Gastrocnemius medialis (tissue), 4 donors: Measurements from ENCODE around the gene HMCN1. TPM values are rescaled to one million over a fixed set of nuclear protein-coding genes. Genes with fewer than 3 reads are reported as not detected.

Experiments
- ATAC-seq, 2 donors: fragments of 150-250 bp; one replicate each; pipeline ENCODE4 v1.9.1; 2016
- DNase-seq, 2 donors: peaks; one replicate each; pipeline ENCODE4 v3.0.0-alpha.2; 2019
- H3K27ac ChIP-seq, 4 donors: fragments of 200-600 bp; sonication (generic); 1 replicate in 1 of 4; 2 replicates in 3 of 4; pipeline ENCODE4 v1.5.1; 2016 to 2018; ENCODE audit warnings: mild to moderate bottlenecking in 2 of 4, moderate library complexity in 1 of 4
- H3K27me3 ChIP-seq, 3 donors: fragments of 200-600 bp; sonication (generic) in 2 of 3; 1 replicate in 1 of 3; 2 replicates in 2 of 3; pipeline versions ENCODE4 v1.5.1 to v1.6.0; 2016 to 2019; ENCODE audit warnings: mild to moderate bottlenecking in 1 of 3, moderate library complexity in 1 of 3
- H3K36me3 ChIP-seq, 2 donors: fragments of 200-600 bp; sonication (generic) in 1 of 2; one replicate each; pipeline ENCODE4 v1.5.1; 2017 to 2018
- H3K4me1 ChIP-seq, 2 donors: fragments of 200-600 bp; sonication (generic) in 1 of 2; one replicate each; pipeline ENCODE4 v1.5.1; 2016 to 2017; ENCODE audit warnings: mild to moderate bottlenecking in 2 of 2
- H3K4me3 ChIP-seq, 4 donors: fragments of 200-600 bp; sonication (generic) in 3 of 4; 1 replicate in 1 of 4; 2 replicates in 3 of 4; pipeline ENCODE4 v1.5.1; 2016 to 2019; ENCODE audit warnings: mild to moderate bottlenecking in 2 of 4
- H3K9me3 ChIP-seq, 3 donors: fragments of 200-600 bp; sonication (generic) in 2 of 3; 1 replicate in 1 of 3; 2 replicates in 2 of 3; pipeline ENCODE4 v1.5.1; 2016 to 2019
- POLR2A ChIP-seq, 2 donors: fragments of 450-650 bp; IDR thresholded peaks; one replicate each; pipeline ENCODE4 v1.6.1; 2017; ENCODE audit warnings: antibody characterized with exemption in 2 of 2, mild to moderate bottlenecking in 2 of 2, moderate library complexity in 2 of 2
- in situ Hi-C, 4 donors: fragments of 200-750 bp; cut with MboI; loops; one replicate each; pipeline versions ENCODE4 v1.15.0 to v1.8.0; 2017; ENCODE audit warnings: low sequenced_read_pairs in 4 of 4
- intact Hi-C: fragments of 100-400 bp; cut with DNase I; formaldehyde crosslinking; loops from one replicate; pipeline ENCODE4 v1.15.1; 2023; ENCODE audit warnings: low total_unique reads
- total RNA-seq, 4 donors: library from RNA; depleted of rRNA; stranded (reverse); fragments of >200 nt; gene quantifications; one replicate each; pipeline versions ENCODE4 v1.1.0 to v1.2.3, GENCODE V29; 2016
- TF ChIP-seq, protein P1 (sequence below), 5 experiments: fragments of 450-650 bp in 3 of 5; fragments of 200-600 bp in 2 of 5; sonication (generic) in 2 of 5; IDR thresholded peaks in 4 of 5; conservative IDR thresholded peaks in 1 of 5; 1 replicate in 4 of 5; 2 replicates in 1 of 5; pipeline ENCODE4 v1.5.1; 2016 to 2019; ENCODE audit warnings: antibody characterized with exemption in 5 of 5, mild to moderate bottlenecking in 3 of 5, moderate library complexity in 3 of 5

The HMCN1 gene
- total RNA-seq, 4 donors from 2014 or later = 2.6 to 7.5 (median 5.1) TPM

DNA sequence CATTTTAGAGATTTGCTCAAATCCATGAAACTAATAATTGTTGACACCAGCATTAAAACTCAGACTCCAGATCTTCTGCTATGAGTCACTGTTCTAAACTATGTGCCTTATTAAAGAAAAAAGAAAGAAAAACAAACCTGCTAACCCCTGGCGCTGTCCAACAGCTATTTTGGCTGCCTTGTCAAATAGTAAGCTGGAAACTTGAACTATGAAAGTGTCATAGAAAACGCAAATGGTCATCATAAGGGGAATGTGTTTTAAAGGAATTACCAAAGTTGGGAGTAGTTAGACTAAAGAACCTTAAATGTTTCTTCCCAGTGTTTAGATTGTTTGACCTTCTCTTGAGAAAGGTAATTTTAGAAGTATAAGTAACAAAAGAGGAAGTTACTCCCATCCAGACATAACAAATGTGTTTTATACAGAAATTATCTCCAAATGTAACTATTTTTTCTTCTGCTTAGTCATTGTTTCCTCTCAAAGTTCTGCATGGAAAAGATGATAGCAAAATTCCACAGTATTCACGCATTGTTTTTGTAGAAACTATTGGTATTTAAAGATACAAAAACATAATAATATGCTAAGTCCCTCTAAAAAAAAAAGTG, 368.5 kb downstream of the HMCN1 start:
- no peak for ATAC-seq
- Histone ChIP-seq H3K4me3 (no peak overlapping the region), H3K4me1 (no peaks in the 10 kb centered on the region), H3K27ac (no peak overlapping the region), H3K36me3 (no peaks in the 10 kb centered on the region), H3K9me3 (no peaks in the 10 kb centered on the region), H3K27me3 (no peaks in the 10 kb centered on the region)
- no peak for DNase-seq
- TF ChIP-seq, protein P1, sequence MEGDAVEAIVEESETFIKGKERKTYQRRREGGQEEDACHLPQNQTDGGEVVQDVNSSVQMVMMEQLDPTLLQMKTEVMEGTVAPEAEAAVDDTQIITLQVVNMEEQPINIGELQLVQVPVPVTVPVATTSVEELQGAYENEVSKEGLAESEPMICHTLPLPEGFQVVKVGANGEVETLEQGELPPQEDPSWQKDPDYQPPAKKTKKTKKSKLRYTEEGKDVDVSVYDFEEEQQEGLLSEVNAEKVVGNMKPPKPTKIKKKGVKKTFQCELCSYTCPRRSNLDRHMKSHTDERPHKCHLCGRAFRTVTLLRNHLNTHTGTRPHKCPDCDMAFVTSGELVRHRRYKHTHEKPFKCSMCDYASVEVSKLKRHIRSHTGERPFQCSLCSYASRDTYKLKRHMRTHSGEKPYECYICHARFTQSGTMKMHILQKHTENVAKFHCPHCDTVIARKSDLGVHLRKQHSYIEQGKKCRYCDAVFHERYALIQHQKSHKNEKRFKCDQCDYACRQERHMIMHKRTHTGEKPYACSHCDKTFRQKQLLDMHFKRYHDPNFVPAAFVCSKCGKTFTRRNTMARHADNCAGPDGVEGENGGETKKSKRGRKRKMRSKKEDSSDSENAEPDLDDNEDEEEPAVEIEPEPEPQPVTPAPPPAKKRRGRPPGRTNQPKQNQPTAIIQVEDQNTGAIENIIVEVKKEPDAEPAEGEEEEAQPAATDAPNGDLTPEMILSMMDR (IDR thresholded peaks at IDR 0.05 in 4 of 5, conservative IDR thresholded peaks at IDR 0.05 in 1 of 5) = no peak
- no peak for TF ChIP-seq POLR2A (IDR thresholded peaks at IDR 0.05)
- intact Hi-C loops = no loop called here
- in situ Hi-C loops = no loop called here

DNA sequence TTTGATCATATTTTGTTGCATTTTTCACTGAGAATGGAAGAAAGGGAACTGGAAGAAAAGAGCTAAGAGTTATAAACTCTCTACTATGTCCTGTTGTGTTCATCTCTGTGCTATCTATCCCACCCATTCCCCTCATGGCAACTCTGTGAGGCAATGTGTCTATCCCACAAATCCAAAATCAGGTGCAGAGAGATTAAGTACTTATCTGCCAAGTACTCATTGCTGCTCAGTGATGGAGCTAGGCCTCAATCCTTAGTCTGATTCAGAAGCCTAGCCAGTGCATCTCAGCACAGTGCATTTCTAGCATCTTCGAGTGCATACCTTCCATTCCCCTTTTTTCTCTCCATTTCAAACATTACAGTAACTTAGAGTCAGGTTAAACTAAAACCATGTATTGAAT, 370.3 kb downstream of the HMCN1 start:
- Histone ChIP-seq H3K27ac (no peak overlapping the region), H3K4me1 (no peaks in the 10 kb centered on the region), H3K4me3 (no peak overlapping the region), H3K36me3 (no peaks in the 10 kb centered on the region), H3K9me3 (no peaks in the 10 kb centered on the region), H3K27me3 (no peaks in the 10 kb centered on the region)
- ATAC-seq (no peak), DNase-seq (no peak)
- intact Hi-C loops (no loop called here), in situ Hi-C loops (no loop called here)
- no peak for TF ChIP-seq POLR2A (IDR thresholded peaks at IDR 0.05)
- TF ChIP-seq, protein P1 (IDR thresholded peaks at IDR 0.05 in 4 of 5, conservative IDR thresholded peaks at IDR 0.05 in 1 of 5) = no peak

DNA sequence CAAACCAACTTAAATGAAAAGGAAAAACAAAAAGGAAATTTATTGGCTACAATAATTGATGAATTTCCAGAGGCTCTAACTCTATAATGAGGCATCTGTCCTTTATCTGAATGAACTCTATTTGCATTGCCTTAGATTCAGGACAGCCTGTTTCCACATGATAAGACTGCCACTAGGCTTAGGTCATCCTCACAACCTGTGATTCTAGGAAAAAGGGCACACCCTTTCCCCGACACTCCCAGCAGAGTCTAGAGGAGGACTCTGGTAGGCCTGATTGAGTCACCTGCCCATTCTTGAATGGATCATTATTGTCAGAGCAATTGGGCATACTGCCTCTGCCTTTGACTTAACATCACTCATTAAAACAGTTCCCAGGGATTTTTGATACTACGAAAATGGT, 378.1 kb downstream of the HMCN1 start:
- Histone ChIP-seq H3K9me3 (no peaks in the 10 kb centered on the region), H3K36me3 (no peaks in the 10 kb centered on the region), H3K27ac (no peak overlapping the region), H3K27me3 (no peaks in the 10 kb centered on the region), H3K4me1 (no peaks in the 10 kb centered on the region), H3K4me3 (no peak overlapping the region)
- DNase-seq (no peak), ATAC-seq (no peak)
- intact Hi-C loops (no loop called here), in situ Hi-C loops (no loop called here)
- no peak for TF ChIP-seq POLR2A (IDR thresholded peaks at IDR 0.05)
- TF ChIP-seq, protein P1 (IDR thresholded peaks at IDR 0.05 in 4 of 5, conservative IDR thresholded peaks at IDR 0.05 in 1 of 5) = no peak

DNA sequence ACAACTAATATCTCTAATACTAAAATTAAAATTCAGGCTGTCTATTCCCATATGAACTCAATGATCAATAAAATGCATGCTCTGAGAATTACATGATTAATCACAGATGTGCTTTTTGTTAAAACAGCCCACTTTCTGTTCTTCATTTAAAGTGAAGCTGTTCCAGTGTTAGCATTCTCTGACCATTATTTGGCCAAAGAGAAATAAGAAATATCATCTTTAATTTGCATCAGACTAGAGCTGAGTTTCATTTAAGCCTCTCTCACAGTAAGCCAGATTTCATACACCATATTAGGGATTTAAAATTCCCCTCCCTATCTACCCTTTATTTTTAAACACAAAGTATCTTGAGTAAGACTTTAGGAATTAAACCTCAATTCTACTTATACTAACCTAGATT, 379.3 kb downstream of the HMCN1 start:
- ATAC-seq = no peak
- Histone ChIP-seq H3K9me3 (no peaks in the 10 kb centered on the region), H3K4me1 (no peaks in the 10 kb centered on the region), H3K4me3 (no peak overlapping the region), H3K36me3 (no peaks in the 10 kb centered on the region), H3K27me3 (no peaks in the 10 kb centered on the region), H3K27ac (no peak overlapping the region)
- no peak for TF ChIP-seq POLR2A (IDR thresholded peaks at IDR 0.05)
- DNase-seq = no peak
- in situ Hi-C loops = no loop called here
- intact Hi-C loops = no loop called here

DNA sequence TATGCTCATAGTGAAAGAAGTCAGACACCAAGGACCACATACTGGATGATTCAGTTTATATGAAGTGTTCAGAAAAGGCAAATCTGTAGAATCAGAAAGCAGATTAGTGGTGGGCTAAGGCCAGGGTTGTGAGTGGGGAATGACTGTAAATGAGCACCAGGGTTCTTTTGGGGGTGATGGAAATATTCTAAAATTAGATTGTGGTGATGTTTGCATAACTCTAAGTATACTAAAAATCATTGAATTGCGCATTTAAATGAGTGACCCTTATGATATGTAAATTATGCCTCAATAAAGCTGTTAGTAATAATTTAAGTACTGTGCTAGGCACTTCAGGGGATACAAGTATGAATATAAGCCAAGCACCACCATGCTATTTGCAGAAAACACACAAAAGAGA, 384.5 kb downstream of the HMCN1 start:
- H3K27me3 ChIP-seq = no peaks in the 10 kb centered on the region
- intact Hi-C loops (no loop called here), in situ Hi-C loops (no loop called here)
- no peaks in the 10 kb centered on the region for H3K9me3 ChIP-seq
- no peak overlapping the region for H3K27ac ChIP-seq
- no peak overlapping the region for H3K4me3 ChIP-seq
- ATAC-seq = no peak
- no peaks in the 10 kb centered on the region for H3K36me3 ChIP-seq
- H3K4me1 ChIP-seq = no peaks in the 10 kb centered on the region
- no peak for DNase-seq
- TF ChIP-seq, protein P1 (IDR thresholded peaks at IDR 0.05 in 4 of 5, conservative IDR thresholded peaks at IDR 0.05 in 1 of 5) = no peak
- no peak for TF ChIP-seq POLR2A (IDR thresholded peaks at IDR 0.05)
